Ovary (tissue), 3 donors: ENCODE data around the gene ANKS1B.

Experiments used
- CTCF ChIP-seq, 3 donors: fragments of 450-650 bp in 2 of 3; fragments of 200-600 bp in 1 of 3; IDR thresholded peaks; one replicate each; pipeline versions ENCODE4 v1.5.1 to v1.8.0; 2016 to 2022; ENCODE audit warnings: antibody characterized with exemption in 3 of 3, mild to moderate bottlenecking in 1 of 3
- EP300 ChIP-seq: sonication (generic); formaldehyde crosslinking; IDR thresholded peaks from one replicate; pipeline ENCODE4 v1.6.1; 2017; ENCODE audit warnings: antibody characterized with exemption
- POLR2A ChIP-seq: fragments of 450-650 bp; IDR thresholded peaks from one replicate; pipeline ENCODE4 v1.6.1; 2017; ENCODE audit warnings: antibody characterized with exemption, mild to moderate bottlenecking, moderate library complexity
- donor health status: DM: no; HTN: no; CAD: no.

GRCh38 chr12:99917711-99918402 is 66.9 kb downstream of the ANKS1B start:
- no peak for TF ChIP-seq CTCF (IDR thresholded peaks at IDR 0.05)
- no peak for TF ChIP-seq EP300
- no peak for TF ChIP-seq POLR2A
